NCI-H2196 (cell line): ENCODE results near the gene MYH15.
A peak's percentile ranks its signal among the peaks of the same experiment; 100 is the strongest.

Source experiments
- DNase-seq: peaks from one replicate; lab custom pipeline; 2025; ENCODE audit not compliant: unreplicated experiment; lab: John Stamatoyannopoulos, UW

Gene MYH15

DNA sequence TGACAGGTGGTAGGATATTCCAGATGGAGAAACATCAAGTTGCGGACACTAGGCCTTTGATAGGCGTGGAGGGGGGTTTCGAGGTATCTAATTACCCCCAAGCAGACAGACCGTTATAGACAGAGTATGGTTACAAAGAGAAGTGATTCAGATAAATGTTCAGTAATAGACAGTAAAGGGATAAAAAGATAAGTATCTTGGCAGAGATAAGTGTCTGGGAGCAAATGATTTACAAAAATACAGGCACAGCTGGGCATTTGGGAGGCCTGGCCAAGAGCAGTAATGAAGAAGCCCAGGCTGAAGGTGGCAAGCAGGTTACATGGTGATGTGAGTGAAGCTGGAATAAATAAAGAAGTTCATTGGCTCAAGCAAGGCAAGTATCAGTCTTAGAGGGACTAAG lies 659 bp upstream of the MYH15 start:
- DNase-seq: no peak

- DNase-seq: no peak
Observed at GRCh38 chr3:108509871-108510270, 525 bp downstream of the MYH15 start.

DNA sequence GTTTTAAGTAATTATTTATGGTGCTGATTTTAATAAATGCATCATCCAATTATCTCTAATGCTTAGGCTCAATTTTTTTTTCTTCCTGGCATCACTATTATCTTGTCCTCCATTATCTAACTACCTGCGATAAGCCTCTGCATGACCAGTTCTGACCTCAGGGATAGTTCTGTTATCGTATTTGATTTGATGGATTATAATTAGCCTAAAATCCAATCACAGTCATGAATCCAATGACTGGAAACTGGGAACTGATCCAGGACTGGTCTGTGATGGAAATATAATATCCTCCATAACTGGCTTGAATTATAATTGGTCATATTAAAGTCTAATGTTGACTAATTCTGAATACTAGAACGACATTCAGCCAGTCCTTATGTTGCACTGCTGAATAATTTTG lies 1.1 kb downstream of the MYH15 start:
- peak; percentile 27 for DNase-seq

DNA sequence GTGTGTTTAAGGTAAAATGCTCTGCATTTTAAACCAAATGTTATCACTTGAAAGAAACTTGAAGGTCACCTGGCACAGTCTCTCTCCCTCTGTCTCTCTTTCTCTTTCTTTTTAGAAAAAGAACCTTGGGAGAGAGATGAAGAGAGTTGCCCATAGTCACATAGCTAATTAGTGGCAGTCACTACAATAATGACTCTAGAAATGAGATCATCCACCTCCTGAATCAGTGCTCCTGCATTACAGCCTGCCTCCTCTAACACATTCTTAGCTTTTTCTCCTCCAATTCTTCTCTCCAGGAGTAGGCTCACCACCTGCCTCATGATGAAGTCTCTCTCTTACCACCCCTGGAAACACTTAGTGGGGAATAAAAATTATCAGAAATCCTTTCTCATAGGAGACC lies 2.5 kb downstream of the MYH15 start:
- no peak for DNase-seq

DNA sequence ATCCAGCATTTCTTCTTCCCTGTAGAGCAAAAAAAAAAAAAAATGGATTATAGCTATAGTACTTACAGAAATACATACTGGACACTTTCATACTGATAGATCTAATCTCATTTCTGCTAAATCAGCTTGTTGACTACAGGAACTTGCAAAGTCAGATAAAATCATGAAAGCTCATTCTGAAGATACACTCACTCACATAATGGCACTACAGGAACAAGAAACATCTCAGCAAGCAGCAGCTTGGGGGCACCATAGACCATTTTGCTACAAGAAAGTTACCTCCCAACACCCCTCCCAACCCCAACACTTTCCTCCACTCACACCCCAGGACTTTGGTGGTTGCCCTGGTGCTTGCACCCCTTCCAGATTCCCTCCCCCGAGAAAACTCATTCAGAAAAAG lies 4.6 kb downstream of the MYH15 start:
- DNase-seq: no peak

- no peak for DNase-seq
Observed at GRCh38 chr3:108503722-108504121, 6.7 kb downstream of the MYH15 start.

DNA sequence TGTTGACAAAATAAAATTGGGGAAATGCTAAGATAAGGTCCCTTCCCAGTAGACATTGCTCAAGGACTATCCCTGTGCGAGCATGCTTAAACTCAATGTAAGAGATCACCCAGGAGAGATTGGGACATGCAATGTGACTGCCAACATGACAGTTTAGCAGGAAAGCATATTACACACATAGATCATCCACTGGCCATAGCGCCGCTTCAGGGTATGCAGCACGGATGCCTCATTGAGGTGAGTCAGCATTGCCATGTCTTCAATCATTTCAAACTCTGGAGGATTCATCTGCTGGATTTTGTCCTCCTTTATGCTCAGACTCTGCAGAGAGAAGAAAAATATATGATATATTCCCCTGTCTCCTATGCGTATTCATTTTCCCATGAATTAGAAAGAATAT lies 8.9 kb downstream of the MYH15 start:
- no peak for DNase-seq

DNA sequence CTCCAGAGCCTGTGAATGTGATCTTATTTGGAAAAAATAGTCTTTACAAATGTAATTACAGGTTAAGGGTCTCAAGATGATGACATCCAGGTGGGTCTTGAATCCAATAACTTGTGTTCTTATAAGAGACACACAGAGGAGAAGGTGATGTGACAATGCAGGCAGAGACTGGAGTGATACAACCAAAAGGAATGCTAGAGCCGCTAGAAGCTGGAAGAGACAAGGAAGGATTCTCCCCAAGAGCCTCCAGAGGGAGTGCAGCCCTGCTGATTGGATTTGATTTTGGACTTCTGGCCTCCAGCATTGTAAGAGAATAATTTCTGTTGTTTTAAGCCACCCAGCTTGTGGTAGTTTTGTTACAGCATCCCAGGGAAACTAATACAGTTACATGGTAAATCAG lies 9.7 kb downstream of the MYH15 start:
- DNase-seq: no peak

- DNase-seq: no peak
Observed at GRCh38 chr3:108497271-108497670, 13.1 kb downstream of the MYH15 start.

DNA sequence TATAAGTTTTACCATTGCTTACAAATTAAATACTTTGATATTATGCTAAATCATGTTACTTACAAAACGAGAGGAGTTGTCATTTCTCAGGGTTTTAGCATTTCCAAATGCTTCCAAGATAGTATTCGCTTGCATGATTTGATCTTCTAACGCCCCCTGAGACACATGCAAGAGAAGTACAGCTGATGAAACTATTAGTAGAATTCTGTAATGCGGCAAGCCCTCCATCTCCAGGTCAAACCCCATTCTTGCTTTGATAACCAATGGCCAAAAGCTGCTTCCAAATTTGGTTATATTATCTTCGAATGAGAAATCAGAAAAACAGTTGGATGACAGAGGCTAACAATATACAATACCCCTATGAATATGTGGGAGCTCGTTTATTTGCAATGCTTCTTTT lies 14.7 kb downstream of the MYH15 start:
- no peak for DNase-seq

DNA sequence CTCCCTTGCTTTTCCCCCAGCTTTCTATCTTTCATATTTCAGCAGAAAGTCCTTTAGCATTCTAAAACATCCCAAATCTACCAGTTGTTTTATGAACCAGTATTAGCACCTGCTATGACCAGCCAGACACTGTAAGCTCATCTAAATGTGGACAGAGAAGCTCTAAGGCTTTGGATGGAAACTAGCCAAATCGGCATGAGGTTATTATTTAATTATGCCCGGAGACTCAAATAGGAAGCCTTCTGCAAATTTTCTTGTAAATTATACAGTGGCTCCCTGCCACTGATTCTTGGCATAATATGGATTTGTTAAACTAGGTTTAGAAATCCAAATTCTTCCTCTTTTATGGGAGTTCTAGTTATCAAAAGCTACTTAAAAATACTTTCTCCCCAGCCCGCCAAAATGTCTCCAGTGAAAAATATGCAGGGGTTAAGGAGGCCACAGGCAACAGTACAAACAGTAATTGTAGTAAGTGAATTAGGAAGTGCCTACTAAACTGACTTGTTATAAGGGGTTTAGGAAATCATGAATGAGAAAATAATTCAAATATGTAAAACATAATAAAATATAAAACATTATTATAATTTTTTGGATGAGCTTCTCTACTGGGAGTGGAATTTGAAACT lies 15.4 kb downstream of the MYH15 start:
- DNase-seq: peak; percentile 44

DNA sequence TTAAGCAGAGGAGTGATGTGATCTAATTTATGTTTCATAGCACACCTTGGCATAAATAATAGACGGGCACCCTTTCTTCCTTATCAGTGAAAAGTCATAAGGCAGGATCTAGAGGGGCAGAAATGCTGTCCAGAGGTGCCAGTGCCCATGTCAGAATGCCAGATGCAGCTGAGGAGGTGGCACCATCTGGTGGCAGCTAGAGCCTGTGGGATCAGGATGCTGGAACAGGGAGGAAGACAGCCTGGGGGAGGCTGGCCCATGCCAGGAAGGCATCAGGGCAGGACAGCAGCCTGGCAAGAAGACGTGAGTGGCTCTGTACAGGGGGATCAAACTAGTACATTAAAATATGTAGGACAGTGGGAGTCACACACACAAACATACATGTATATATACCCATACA lies 16.5 kb downstream of the MYH15 start:
- peak; percentile 12 for DNase-seq

GRCh38 chr3:108491456-108491855 lies 18.9 kb downstream of the MYH15 start:
- DNase-seq: no peak

DNA sequence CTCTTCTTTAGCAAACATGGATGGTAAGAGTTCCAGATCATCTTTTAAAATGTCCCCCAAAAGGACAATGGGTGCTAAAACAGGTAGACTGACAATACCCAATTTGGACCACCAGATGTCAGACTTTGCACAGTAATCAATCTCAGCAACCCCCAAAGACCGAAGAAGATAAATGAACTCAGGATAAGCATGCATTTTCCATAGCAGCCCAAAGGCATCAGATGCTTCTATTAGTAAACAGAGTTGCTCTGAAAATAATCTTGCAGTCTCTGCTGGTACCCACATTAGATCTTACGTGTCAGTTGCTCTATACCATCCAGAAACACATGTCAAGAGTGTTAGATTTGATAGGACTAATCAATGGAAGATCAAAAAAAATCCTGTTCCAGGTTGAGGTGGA lies 20.6 kb downstream of the MYH15 start:
- DNase-seq: peak; percentile 39

DNA sequence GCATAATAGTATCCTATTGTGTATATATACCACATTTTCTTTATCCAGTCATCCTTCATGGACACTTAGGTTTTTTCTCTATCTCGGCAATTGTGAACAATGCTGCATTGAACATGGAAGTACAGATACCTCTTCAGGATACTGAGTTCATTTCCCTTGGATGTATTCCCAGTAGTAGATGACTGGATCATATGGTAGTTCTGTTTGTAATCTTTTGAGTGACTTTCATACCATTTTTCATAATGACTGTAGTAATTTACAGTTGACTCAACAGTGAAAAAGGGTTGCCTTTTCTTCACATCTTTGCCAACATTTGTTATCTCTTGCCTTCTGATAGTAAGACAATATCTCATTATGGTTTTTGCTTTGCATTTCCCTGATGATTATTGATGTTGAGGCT lies 21.8 kb downstream of the MYH15 start:
- DNase-seq: no peak

DNA sequence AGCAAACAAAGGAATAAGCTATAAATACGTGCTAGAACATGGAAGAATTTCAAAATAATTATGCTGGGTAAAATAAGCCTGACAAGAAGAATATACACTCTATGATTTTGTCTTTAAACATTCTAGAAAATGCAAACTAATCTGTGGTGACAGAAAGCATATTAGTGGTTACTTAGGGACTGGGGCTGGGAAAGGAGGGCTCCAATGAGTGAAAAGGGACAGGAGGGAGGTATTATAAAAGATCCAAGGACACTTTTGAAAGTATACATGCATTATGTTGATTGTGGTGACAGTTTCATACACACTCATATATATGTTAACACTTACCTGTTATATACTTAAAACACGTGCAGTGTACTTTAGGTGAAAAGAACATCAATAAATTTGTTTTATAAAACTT lies 23.0 kb downstream of the MYH15 start:
- DNase-seq: no peak

DNA sequence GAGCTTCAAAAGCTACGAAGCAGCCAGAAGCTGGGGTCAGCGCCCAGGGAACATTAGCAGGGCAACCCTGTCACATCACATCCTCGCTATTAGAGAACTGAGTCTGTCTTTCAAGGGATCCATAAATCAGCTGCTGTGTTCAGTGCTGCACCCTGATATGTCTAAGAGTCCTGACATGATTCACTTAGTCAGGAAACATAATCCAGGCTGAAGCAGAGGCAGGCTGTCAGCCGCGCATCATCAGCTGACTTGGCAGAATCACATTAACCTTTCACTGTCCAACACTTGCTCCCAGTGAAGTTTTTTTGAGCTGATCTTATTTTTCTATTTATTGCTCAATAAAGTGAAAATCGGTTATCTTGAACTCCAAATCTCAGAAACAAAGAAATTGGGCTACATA lies 23.5 kb downstream of the MYH15 start:
- DNase-seq: no peak

DNA sequence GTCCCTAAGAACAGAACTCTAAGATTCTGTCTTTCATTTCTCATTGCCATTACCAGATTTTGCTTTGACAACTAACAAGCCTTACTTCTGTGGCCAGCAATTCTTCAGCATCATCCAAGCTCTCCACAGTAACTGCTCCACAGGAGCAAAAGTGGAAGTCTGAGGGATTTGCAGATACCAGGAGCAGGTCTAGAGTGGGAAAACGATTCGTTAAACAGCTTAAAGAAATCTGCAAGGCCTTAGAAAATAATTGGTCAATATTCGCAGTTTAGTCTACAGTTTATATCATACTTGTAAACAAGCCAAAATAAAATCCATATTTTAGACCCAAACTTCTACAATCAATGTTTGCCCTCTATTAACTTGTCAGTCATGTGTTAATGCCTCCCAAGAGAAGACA lies 24.1 kb downstream of the MYH15 start:
- DNase-seq: no peak

GRCh38 chr3:108485146-108485545 lies 25.2 kb downstream of the MYH15 start:
- no peak for DNase-seq

- no peak for DNase-seq
Observed at GRCh38 chr3:108479224-108479623, 31.2 kb downstream of the MYH15 start.

DNA sequence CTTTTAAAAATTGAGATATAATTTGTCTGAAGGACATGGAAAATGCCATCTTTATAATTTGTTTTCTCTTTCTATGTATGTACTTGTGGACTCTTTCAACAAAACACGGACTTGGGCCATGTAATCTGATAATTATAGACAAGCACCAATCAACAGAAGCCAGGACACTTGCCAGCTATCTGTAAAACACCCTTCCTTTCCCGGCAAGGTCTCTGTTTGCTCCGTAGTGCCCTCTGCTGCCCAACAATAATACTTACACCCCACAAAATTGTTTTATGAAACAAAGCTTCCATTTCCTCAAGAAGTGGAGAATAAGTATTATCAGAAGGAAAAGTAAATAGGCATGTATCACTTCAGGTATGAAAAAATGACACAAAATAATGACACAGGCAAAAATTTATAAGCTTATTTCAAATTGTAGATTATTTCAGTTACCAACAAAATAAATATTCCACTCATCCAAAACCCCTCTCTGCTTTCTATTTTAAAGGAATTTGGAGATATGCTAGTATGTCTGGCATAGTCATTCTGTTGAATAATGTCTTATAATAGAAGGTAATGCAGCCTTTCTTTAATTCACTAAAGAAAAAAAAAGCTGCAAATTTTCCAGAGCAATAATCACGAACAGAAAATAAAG lies 32.8 kb downstream of the MYH15 start:
- DNase-seq: peak; percentile 81

DNA sequence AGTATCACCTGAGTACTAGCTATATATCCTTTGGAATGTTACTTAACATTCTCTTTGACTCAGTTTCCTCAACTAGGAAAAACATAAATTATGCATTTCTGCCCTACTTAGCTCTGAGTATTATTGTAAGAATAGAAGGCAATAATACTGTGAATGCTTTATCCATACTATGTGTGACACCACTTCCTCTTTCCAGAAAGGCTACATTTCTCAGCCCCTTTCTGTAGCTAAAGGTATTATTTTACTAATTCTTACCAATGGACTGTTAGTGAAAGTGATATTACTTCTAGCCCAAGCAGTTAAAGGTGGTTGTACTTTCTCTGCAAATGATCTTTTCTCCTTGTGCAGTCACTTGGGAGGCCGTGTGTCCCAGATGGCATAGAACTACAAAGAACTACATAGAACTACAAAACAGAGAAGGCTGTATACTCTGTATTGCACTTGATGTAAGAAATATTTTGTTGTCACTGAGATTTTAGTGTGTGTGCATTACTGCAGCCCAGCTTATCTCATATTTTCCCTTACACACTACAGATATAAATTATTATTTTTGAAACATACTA lies 35.1 kb downstream of the MYH15 start:
- no peak for DNase-seq

DNA sequence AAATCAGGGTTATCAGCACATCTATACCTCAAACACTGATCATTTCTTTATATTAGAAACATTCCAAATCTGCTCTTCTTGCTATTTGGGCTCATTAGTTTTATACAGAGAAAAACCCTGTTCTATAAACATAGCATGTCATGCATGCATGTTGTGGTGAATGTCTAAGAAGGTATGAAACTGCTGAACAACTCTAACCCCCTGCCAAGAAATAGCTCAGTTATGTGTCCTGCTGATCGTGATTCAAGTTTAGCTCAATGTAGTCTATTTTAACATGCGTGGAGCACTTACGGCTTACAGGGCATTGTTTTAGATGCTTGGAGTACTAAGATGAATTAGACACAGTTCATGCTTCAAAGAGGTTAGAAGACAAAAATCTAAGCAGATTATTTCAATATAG lies 35.8 kb downstream of the MYH15 start:
- DNase-seq: no peak
